Airway epithelial cell (primary cell): ENCODE data around the gene RXYLT1. TPM values are rescaled to one million over a fixed set of nuclear protein-coding genes. Genes with fewer than 3 reads are reported as not detected.

Experiments
- total RNA-seq: library from RNA; depleted of rRNA; stranded (reverse); fragments of >200 nt; gene quantifications from 2 replicates; pipeline ENCODE4 v1.2.3, GENCODE V29; 2015

The RXYLT1 gene, protein sequence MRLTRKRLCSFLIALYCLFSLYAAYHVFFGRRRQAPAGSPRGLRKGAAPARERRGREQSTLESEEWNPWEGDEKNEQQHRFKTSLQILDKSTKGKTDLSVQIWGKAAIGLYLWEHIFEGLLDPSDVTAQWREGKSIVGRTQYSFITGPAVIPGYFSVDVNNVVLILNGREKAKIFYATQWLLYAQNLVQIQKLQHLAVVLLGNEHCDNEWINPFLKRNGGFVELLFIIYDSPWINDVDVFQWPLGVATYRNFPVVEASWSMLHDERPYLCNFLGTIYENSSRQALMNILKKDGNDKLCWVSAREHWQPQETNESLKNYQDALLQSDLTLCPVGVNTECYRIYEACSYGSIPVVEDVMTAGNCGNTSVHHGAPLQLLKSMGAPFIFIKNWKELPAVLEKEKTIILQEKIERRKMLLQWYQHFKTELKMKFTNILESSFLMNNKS
- total RNA-seq = 12.3 and 18.4 TPM in 2 replicates

DNA sequence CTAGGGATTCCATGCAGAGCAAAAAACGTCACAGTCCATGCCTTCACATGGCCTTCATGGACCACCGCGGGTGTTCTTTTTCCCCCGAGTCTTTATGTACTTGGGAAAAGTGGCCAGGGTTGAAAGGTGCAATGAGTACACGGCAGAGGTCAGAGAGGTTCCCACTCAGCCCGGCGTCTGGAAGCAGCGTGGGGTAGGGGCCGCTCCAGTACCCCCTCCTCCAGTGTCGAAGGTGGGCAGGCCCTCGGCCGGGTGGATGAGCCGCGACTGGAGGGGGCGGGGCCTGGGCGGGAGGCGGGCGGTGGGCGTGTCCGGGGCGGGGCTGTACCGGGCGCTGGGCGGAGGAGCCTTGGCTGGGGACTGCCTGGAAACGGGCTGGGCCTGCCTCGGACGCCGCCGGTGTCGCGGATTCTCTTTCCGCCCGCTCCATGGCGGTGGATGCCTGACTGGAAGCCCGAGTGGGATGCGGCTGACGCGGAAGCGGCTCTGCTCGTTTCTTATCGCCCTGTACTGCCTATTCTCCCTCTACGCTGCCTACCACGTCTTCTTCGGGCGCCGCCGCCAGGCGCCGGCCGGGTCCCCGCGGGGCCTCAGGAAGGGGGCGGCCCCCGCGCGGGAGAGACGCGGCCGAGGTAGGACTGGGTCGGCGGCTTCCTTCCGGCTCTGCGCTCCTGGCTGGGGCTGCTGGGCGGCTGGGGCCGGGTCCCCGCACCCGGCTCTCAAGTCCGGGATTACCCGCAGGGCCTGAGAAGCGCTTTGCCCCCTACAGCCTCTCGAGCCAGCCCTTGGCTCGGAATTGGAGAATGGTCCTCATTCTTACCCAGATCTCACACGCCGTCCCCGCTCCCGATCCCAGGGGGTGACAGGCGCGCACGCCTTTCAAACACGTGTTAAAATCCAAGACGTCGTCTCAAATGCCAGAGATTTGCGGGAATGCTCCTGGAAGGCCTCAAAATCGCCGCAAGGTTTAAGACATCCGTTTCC is at the start of gene RXYLT1:
TSS of gene RXYLT1 (plus strand) at position 412 of the 984 bp plus-strand sequence. CDS start at position 464, 52 bp downstream.

DNA sequence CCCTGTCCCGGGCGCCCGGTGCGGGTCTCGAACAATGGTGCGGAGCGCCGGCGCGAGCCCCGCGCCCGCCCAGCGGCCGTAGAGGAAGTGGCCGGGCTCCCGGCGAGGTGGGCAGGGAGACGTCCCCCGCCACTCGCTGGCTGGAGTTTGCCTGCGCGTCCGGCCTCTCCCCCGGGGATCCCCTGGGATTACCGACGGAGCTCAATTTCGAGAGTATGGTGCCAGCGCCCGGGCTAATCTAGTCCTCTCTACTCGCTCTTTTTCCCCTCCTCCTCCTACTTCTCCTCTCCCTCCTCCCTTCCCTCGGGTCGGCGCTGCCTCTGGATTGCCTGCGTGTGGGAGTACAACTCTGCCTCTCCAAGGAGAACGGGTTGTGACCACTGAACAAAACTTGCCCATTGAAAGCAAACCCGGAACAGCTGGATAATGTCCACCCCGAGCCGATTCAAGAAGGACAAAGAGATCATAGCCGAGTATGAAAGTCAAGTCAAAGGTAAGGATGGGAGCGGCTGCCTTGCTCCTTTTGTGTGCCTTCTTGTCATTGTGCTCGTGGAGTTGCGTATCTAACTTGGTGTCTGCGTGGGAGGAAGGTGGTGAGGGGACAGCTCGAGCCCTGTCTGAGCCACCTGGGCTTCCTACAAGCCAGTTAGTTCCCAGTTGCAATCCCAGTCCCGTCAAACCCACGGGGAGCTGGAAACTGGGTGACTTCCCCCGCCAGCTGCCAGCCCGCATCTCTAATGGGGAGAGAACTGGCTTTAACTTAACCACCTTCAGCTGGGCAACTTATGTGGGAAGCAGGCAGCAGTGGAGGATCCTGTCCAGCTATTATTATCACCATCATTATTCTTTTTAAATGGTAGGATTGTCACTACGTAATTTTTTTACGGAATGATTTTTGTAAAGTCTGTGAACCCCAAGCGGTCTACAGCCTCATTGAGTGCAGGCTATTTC is 65.0 kb downstream of the RXYLT1 start, which contains the start of gene SRGAP1:
TSS of gene SRGAP1 (plus strand) at position 310 of the 951 bp plus-strand sequence. CDS start at position 427, 117 bp downstream.

Other genes with a start within 250 kb of the RXYLT1 start
- 0.14 and 1.6 TPM in 2 replicates for gene DPY19L2, start 111.4 kb upstream of the RXYLT1 start, total RNA-seq
- gene SRGAP1, start 64.8 kb downstream of the RXYLT1 start, total RNA-seq = 3.3 and 6.0 TPM in 2 replicates